Measurements from ENCODE around the gene CNTROB.

CNTROB gene, protein sequence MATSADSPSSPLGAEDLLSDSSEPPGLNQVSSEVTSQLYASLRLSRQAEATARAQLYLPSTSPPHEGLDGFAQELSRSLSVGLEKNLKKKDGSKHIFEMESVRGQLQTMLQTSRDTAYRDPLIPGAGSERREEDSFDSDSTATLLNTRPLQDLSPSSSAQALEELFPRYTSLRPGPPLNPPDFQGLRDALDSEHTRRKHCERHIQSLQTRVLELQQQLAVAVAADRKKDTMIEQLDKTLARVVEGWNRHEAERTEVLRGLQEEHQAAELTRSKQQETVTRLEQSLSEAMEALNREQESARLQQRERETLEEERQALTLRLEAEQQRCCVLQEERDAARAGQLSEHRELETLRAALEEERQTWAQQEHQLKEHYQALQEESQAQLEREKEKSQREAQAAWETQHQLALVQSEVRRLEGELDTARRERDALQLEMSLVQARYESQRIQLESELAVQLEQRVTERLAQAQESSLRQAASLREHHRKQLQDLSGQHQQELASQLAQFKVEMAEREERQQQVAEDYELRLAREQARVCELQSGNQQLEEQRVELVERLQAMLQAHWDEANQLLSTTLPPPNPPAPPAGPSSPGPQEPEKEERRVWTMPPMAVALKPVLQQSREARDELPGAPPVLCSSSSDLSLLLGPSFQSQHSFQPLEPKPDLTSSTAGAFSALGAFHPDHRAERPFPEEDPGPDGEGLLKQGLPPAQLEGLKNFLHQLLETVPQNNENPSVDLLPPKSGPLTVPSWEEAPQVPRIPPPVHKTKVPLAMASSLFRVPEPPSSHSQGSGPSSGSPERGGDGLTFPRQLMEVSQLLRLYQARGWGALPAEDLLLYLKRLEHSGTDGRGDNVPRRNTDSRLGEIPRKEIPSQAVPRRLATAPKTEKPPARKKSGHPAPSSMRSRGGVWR

DNA sequence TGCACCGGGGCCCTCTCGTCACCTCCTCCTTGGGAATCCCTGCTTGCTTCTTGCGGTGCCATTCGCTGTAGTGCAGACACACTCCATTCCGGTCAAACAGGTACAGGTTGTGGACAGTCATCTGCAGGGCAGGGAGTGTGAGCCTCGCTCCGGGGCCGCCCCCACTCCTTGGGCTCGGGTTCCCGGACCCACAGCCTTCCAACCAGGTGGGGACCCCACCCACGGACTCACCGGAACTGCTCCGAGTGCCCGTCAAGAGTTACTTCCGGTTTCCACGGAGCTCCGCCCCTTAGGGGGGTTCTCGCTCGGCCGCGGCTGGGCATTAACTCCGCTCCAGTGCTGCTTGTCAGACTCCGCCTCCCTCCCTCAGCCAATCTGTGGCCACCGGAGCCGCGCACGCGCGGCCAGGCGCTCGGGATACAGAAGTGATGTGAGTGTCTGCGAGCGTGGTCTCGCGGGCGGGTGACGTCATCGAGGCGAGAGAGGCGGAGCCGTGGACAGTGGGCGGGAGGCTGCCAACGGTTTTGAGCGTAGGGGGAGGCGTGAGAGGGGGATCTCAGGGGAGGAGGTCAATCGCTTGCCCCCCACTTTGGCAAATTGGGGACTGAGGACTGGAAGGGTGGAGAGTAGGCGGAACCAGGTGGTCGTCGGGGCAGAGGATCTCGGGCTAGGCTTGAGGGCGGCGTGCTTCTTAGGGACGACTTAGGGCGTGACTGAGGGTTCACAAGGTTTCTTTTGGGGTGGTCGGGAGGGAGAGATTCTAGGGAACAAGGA, at the start of gene CNTROB, which contains the start of gene TRAPPC1:
Gene CNTROB (plus strand): TSS at position 498 of the 774 bp plus-strand sequence. CDS start 874 bp downstream, outside the sequence.
Gene TRAPPC1 (minus strand): TSS at position 238 of the 774 bp plus-strand sequence. CDS start 117 bp downstream, at position 121.
- peak within 1 kb of the TSS; percentile 100 for H3K4me3 ChIP-seq (ENCODE audit: low read depth, low read length)
- DNase-seq (ENCODE audit: low read depth, low spot score), result peak; percentile 92
- ChIA-PET CTCF (interaction anchor here (0.8 to 16.0 kb wide), 16 partner anchors 12 to 188 kb away, joined by 3 to 173 read pairs (median 6); no protein-coding TSS in a partner anchor), POLR2A (interaction anchor here (1.4 to 3.2 kb wide), 4 partner anchors 13 to 75 kb away, joined by 5 to 23 read pairs (median 6); partner anchors contain the start of gene RNF227)
- TF ChIP-seq, protein P1, sequence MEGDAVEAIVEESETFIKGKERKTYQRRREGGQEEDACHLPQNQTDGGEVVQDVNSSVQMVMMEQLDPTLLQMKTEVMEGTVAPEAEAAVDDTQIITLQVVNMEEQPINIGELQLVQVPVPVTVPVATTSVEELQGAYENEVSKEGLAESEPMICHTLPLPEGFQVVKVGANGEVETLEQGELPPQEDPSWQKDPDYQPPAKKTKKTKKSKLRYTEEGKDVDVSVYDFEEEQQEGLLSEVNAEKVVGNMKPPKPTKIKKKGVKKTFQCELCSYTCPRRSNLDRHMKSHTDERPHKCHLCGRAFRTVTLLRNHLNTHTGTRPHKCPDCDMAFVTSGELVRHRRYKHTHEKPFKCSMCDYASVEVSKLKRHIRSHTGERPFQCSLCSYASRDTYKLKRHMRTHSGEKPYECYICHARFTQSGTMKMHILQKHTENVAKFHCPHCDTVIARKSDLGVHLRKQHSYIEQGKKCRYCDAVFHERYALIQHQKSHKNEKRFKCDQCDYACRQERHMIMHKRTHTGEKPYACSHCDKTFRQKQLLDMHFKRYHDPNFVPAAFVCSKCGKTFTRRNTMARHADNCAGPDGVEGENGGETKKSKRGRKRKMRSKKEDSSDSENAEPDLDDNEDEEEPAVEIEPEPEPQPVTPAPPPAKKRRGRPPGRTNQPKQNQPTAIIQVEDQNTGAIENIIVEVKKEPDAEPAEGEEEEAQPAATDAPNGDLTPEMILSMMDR (IDR thresholded peaks at IDR 0.05; ENCODE audit: insufficient read depth, low read length, missing control alignments), result no peak

DNA sequence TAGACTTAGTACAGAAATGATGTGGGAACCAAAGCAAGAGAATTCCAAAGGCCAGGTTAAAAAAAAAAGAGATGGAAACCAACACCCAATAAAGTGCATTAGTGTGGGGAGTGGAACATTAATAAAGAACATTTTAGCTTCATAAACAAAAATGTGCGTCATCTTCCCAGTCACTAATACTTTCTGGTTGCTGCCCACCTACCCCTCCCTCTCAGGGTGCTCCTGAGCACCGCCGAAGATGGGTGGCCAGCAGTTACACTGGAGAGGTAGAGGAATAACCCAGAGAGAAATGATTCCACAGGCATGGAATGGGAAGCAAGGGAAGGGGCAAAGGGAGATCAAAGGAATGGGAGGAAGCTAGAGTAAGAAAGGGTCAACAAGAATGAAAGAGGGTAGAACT, 49.4 kb upstream of the CNTROB start:
- POLR2A ChIA-PET, result interaction anchor here (0.6 kb wide), 1 partner anchor 38 kb away, joined by 3 read pairs; no protein-coding TSS in a partner anchor
- CTCF ChIA-PET, result interaction anchor here (0.8 to 1.8 kb wide), 10 partner anchors 12 to 176 kb away, joined by 3 to 9 read pairs (median 4); no protein-coding TSS in a partner anchor
- no peak overlapping the region for H3K4me3 ChIP-seq (ENCODE audit: low read depth, low read length)
- TF ChIP-seq, protein P1 (IDR thresholded peaks at IDR 0.05; ENCODE audit: insufficient read depth, low read length, missing control alignments), result no peak
- DNase-seq (ENCODE audit: low read depth, low spot score), result no peak

DNA sequence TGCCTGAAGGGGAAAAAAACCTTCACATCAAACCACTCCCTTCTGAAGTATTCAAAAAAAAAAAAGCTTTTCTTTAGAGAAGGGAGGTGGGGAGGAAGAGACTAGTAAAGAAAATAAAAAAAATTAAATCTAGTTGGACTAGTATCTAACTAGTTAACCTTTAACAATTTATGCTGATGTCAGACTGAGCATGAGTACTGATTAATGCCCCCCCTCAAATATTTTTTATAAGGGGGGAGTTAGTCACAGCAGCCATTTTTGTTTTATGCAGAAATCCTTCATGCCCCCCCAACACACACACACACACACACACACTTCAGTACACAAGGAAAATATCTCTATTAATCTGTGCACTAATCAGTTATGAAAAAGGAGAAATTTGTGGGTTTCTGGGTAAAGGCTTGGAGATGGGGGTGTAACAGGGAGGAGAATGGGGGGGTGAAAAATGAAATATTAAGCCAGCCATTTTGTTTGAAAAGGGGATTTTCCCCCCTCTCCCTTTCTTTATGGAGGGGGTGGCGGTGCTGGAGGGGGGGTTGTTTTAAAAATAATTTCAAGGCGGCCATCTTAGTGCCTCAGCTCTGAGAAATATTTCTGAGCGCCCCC, 48.1 kb upstream of the CNTROB start:
- TF ChIP-seq, protein P1 (IDR thresholded peaks at IDR 0.05; ENCODE audit: insufficient read depth, low read length, missing control alignments), result no peak
- CTCF ChIA-PET, result interaction anchor here (1.0 to 1.8 kb wide), 4 partner anchors 12 to 175 kb away, joined by 3 to 4 read pairs (median 3); no protein-coding TSS in a partner anchor
- POLR2A ChIA-PET, result interaction anchor here (0.9 kb wide), 1 partner anchor 43 kb away, joined by 3 read pairs; no protein-coding TSS in a partner anchor
- peak overlapping the region; percentile 85 for H3K4me3 ChIP-seq (ENCODE audit: low read depth, low read length)
- DNase-seq (ENCODE audit: low read depth, low spot score), result no peak

DNA sequence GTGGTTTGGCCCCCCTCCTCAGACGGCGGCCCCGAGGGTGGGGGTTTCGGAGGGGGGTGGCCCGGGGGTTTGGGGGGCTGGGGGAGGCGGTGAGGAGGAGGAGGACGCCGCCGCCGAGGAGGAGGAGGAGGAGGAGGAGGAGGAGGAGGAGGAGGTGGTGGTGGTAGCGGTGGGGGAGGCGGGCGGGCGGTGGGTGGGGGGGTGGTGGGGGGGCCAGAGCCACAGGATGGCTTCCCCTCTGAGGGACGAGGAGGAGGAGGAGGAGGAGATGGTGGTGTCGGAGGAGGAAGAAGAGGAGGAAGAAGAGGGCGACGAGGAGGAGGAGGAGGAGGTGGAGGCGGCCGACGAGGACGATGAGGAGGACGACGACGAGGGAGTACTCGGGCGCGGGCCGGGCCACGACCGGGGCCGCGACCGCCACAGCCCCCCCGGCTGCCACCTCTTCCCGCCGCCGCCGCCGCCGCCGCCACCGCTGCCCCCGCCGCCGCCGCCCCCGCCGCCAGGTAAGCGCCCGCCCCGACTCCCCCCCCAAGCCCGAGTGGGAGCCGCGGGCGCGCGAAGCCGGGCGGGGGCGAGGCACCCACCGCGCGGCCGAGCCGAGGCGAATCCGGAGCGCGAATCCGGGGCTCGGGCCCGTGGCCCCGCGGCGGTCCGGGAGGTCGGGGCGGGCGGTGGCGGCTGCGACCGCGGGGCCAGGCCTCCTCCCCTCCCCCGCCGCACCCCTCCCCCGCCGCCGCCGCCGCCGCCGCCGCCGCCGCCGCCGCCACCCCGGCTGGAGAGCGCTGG, 47.2 kb upstream of the CNTROB start:
- ChIA-PET POLR2A (interaction anchor here (0.9 to 1.5 kb wide), 2 partner anchors 31 to 44 kb away, joined by 3 to 5 read pairs; partner anchors contain the start of gene RNF227), CTCF (interaction anchor here (1.0 kb wide), 1 partner anchor 13 kb away, joined by 3 read pairs; no protein-coding TSS in a partner anchor)
- peak overlapping the region; percentile 85 for H3K4me3 ChIP-seq (ENCODE audit: low read depth, low read length)
- TF ChIP-seq, protein P1 (IDR thresholded peaks at IDR 0.05; ENCODE audit: insufficient read depth, low read length, missing control alignments), result no peak
- no peak for DNase-seq (ENCODE audit: low read depth, low spot score)

All from AG04449 (cell line).